H9 (cell line): ENCODE results near the gene NARS2. TPM values are rescaled to one million over a fixed set of nuclear protein-coding genes. Genes with fewer than 3 reads are reported as not detected.

Experiments
- DNase-seq: peaks from one replicate; pipeline ENCODE4 v3.0.0-alpha.2; 2017
- H2AFZ ChIP-seq: one replicate; pipeline ENCODE4 v1.6.1; 2013; ENCODE audit warnings: mild to moderate bottlenecking, low read length, control low read depth, moderate library complexity
- H2AK5ac ChIP-seq: 2 replicates; pipeline ENCODE4 v1.6.1; 2013; ENCODE audit warnings: low read length, control low read depth, mixed read lengths; ENCODE audit not compliant: insufficient read length
- H2BK120ac ChIP-seq: one replicate; pipeline ENCODE4 v1.6.1; 2013; ENCODE audit warnings: low read depth, mild to moderate bottlenecking, low read length, control low read depth, inconsistent platforms; ENCODE audit not compliant: poor library complexity, severe bottlenecking
- H2BK12ac ChIP-seq: 2 replicates; pipeline ENCODE4 v1.6.1; 2013; ENCODE audit warnings: low read length, control low read depth, mixed read lengths, low read depth; ENCODE audit not compliant: insufficient read length
- H2BK15ac ChIP-seq: 2 replicates; pipeline ENCODE4 v1.6.1; 2013; ENCODE audit warnings: low read depth, low read length, control low read depth
- H2BK20ac ChIP-seq: one replicate; pipeline ENCODE4 v1.6.1; 2013; ENCODE audit warnings: low read depth, mild to moderate bottlenecking, low read length, control low read depth, inconsistent platforms; ENCODE audit not compliant: poor library complexity, severe bottlenecking
- H2BK5ac ChIP-seq: 2 replicates; pipeline ENCODE4 v1.6.1; 2013; ENCODE audit warnings: low read length, control low read depth, mixed read lengths; ENCODE audit not compliant: insufficient read length
- H3K14ac ChIP-seq: 2 replicates; pipeline ENCODE4 v1.6.1; 2013; ENCODE audit warnings: low read length, control low read depth; ENCODE audit not compliant: insufficient read depth
- H3K18ac ChIP-seq: 2 replicates; pipeline ENCODE4 v1.6.1; 2013; ENCODE audit warnings: low read depth, mild to moderate bottlenecking, mixed read lengths, low read length, control low read depth; ENCODE audit not compliant: insufficient read length
- H3K23ac ChIP-seq: 2 replicates; pipeline ENCODE4 v1.6.1; 2013; ENCODE audit warnings: low read length, control low read depth, mixed read lengths, low read depth; ENCODE audit not compliant: insufficient read length
- H3K23me2 ChIP-seq: 2 replicates; pipeline ENCODE4 v1.6.1; 2013; ENCODE audit warnings: low read depth, mild to moderate bottlenecking, mixed read lengths, low read length, control low read depth; ENCODE audit not compliant: insufficient read length, poor library complexity, severe bottlenecking
- H3K27ac ChIP-seq: 2 replicates; pipeline ENCODE4 v1.5.1; 2013; ENCODE audit warnings: low read length, control low read depth, mixed read lengths, low read depth; ENCODE audit not compliant: insufficient read length
- H3K27me3 ChIP-seq: 2 replicates; pipeline ENCODE4 v1.6.1; 2013; ENCODE audit warnings: low read length, control low read depth, inconsistent platforms; ENCODE audit not compliant: insufficient read depth
- H3K4ac ChIP-seq: 2 replicates; pipeline ENCODE4 v1.6.1; 2013; ENCODE audit warnings: low read depth, mild to moderate bottlenecking, control low read depth, inconsistent platforms, low read length, moderate library complexity
- H3K4me1 ChIP-seq: 2 replicates; pipeline ENCODE4 v1.6.1; 2013; ENCODE audit warnings: low read length, control low read depth, inconsistent platforms; ENCODE audit not compliant: insufficient read depth
- H3K4me2 ChIP-seq: 2 replicates; pipeline ENCODE4 v1.6.1; 2013; ENCODE audit warnings: low read length, control low read depth, mixed read lengths; ENCODE audit not compliant: insufficient read length, insufficient read depth
- H3K56ac ChIP-seq: 2 replicates; pipeline ENCODE4 v1.6.1; 2013; ENCODE audit warnings: low read depth, mild to moderate bottlenecking, mixed read lengths, low read length, control low read depth; ENCODE audit not compliant: insufficient read length
- H3K79me1 ChIP-seq: 2 replicates; pipeline ENCODE4 v1.6.1; 2013; ENCODE audit warnings: low read depth, mild to moderate bottlenecking, moderate library complexity, low read length, control low read depth, inconsistent platforms; ENCODE audit not compliant: insufficient read depth, poor library complexity, severe bottlenecking
- H3K79me2 ChIP-seq: 2 replicates; pipeline ENCODE4 v1.6.1; 2013; ENCODE audit warnings: low read length, control low read depth, inconsistent platforms; ENCODE audit not compliant: insufficient read depth
- H3K9ac ChIP-seq: 2 replicates; pipeline ENCODE4 v1.6.1; 2013; ENCODE audit warnings: low read length, control low read depth, mixed read lengths; ENCODE audit not compliant: insufficient read length; ENCODE audit errors: extremely low read depth
- H3K9me3 ChIP-seq: one replicate; pipeline ENCODE4 v1.6.1; 2013; ENCODE audit warnings: low read depth, low read length, inconsistent platforms; ENCODE audit not compliant: control insufficient read depth
- H3T11ph ChIP-seq: one replicate; pipeline ENCODE4 v1.6.1; 2013; ENCODE audit warnings: mild to moderate bottlenecking, low read length, control low read depth, inconsistent platforms
- H4K20me1 ChIP-seq: one replicate; pipeline ENCODE4 v1.6.1; 2013; ENCODE audit not compliant: control insufficient read depth, insufficient read length, insufficient read depth
- H4K5ac ChIP-seq: 2 replicates; pipeline ENCODE4 v1.6.1; 2013; ENCODE audit warnings: low read depth, mild to moderate bottlenecking, mixed read lengths, low read length, control low read depth; ENCODE audit not compliant: insufficient read length
- H4K8ac ChIP-seq: replicated peaks from 2 replicates; pipeline ENCODE4 v1.6.1; 2013; ENCODE audit warnings: low read length, control low read depth, mixed read lengths, low read depth; ENCODE audit not compliant: insufficient read length
- H4K91ac ChIP-seq: 2 replicates; pipeline ENCODE4 v1.6.1; 2013; ENCODE audit warnings: low read depth, mild to moderate bottlenecking, moderate library complexity, mixed read lengths, low read length, control low read depth; ENCODE audit not compliant: insufficient read length
- H3K27ac Mint-ChIP-seq, 3 experiments: 2 replicates in 2 of 3; 3 replicates in 1 of 3; pipeline ENCODE4 v1.8.0; 2020 to 2021; ENCODE audit warnings: mixed read lengths in 3 of 3, mild to moderate bottlenecking in 1 of 3, moderate library complexity in 1 of 3
- H3K27me3 Mint-ChIP-seq: 2 replicates; pipeline ENCODE4 v1.8.0; 2021; ENCODE audit warnings: low read depth, mild to moderate bottlenecking, moderate library complexity, mixed read lengths
- H3K36me3 Mint-ChIP-seq, 3 experiments: 2 replicates in 2 of 3; 3 replicates in 1 of 3; pipeline ENCODE4 v1.8.0; 2020 to 2021; ENCODE audit warnings: low read depth in 3 of 3, mixed read lengths in 3 of 3; ENCODE audit not compliant: insufficient read depth in 1 of 3
- H3K4me1 Mint-ChIP-seq, 2 experiments: 2 replicates each; pipeline ENCODE4 v1.8.0; 2020; ENCODE audit warnings: mixed read lengths in 2 of 2
- H3K4me3 Mint-ChIP-seq, 2 experiments: 2 replicates in 1 of 2; 3 replicates in 1 of 2; pipeline ENCODE4 v1.8.0; 2020 to 2021; ENCODE audit warnings: mild to moderate bottlenecking in 2 of 2, mixed read lengths in 2 of 2, moderate library complexity in 1 of 2
- H3K9me3 Mint-ChIP-seq, 2 experiments: 2 replicates in 1 of 2; 3 replicates in 1 of 2; pipeline ENCODE4 v1.8.0; 2020; ENCODE audit warnings: mild to moderate bottlenecking in 2 of 2, mixed read lengths in 2 of 2, moderate library complexity in 1 of 2
- total RNA-seq: library from RNA; stranded (reverse); gene quantifications from 2 replicates; pipeline ENCODE4 v1.2.1, GENCODE V29; 2021
- TF ChIP-seq, protein P1 (sequence below): fragments of 200-600 bp; sonication (generic); conservative IDR thresholded peaks from 3 replicates; pipeline ENCODE4 v1.8.0; 2021; ENCODE audit warnings: antibody characterized with exemption, mild to moderate bottlenecking

NARS2 gene
- total RNA-seq, 1 experiment from 2014 or later = 29.7 TPM

DNA sequence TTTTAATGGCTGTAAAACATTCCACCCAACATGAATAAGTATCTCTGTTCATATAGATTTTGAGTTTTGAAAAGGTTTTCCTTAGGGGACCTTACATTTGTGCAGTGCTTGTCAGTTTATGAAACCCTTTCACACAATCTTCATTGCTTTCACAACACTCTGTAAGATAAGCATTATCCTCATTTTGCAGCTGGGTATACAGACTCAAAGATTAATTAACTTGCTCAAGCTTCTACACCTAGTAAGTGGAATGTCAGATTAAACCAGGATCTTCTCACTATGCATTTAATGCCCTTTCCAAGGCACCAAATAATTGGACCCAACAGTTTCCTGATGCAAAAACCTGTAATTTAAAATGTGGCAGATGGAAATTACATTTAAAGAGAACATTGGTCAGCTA, 145.5 kb downstream of the NARS2 start:
- TF ChIP-seq, protein P1, sequence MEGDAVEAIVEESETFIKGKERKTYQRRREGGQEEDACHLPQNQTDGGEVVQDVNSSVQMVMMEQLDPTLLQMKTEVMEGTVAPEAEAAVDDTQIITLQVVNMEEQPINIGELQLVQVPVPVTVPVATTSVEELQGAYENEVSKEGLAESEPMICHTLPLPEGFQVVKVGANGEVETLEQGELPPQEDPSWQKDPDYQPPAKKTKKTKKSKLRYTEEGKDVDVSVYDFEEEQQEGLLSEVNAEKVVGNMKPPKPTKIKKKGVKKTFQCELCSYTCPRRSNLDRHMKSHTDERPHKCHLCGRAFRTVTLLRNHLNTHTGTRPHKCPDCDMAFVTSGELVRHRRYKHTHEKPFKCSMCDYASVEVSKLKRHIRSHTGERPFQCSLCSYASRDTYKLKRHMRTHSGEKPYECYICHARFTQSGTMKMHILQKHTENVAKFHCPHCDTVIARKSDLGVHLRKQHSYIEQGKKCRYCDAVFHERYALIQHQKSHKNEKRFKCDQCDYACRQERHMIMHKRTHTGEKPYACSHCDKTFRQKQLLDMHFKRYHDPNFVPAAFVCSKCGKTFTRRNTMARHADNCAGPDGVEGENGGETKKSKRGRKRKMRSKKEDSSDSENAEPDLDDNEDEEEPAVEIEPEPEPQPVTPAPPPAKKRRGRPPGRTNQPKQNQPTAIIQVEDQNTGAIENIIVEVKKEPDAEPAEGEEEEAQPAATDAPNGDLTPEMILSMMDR = no peak
- H3K27me3 ChIP-seq = no peaks in the 10 kb centered on the region
- H3K18ac ChIP-seq = no peak overlapping the region
- no peak overlapping the region for H2BK20ac ChIP-seq
- H3K23me2 ChIP-seq = no peaks in the 10 kb centered on the region
- Mint-ChIP-seq H3K4me1 (peaks cover 16 to 23% of the 10 kb centered on the region in 2 experiments), H3K27ac (no peak overlapping the region), H3K36me3 (no peaks in the 10 kb centered on the region), H3K27me3 (no peaks in the 10 kb centered on the region), H3K9me3 (no peaks in the 10 kb centered on the region), H3K4me3 (no peak overlapping the region)
- peaks cover 6% of the 10 kb centered on the region; the same call in 1 of the 2 replicates for H3K4me1 ChIP-seq
- no peak overlapping the region for H3T11ph ChIP-seq
- H3K4ac ChIP-seq = no peak overlapping the region
- H3K14ac ChIP-seq = no peak overlapping the region
- no peaks in the 10 kb centered on the region for H4K20me1 ChIP-seq
- no peak overlapping the region for H3K23ac ChIP-seq
- H3K9ac ChIP-seq = no peak overlapping the region
- no peak overlapping the region for H2BK15ac ChIP-seq
- H4K8ac ChIP-seq = no peak overlapping the region
- no peak overlapping the region for H4K5ac ChIP-seq
- H2BK12ac ChIP-seq = no peak overlapping the region
- H4K91ac ChIP-seq = no peak overlapping the region
- no peak for DNase-seq
- H3K9me3 ChIP-seq = no peaks in the 10 kb centered on the region
- no peak overlapping the region for H2AFZ ChIP-seq
- H2AK5ac ChIP-seq = no peak overlapping the region
- H3K27ac ChIP-seq = no peak overlapping the region
- H2BK120ac ChIP-seq = no peak overlapping the region
- H2BK5ac ChIP-seq = no peak overlapping the region
- H3K56ac ChIP-seq = no peak overlapping the region
- no peak overlapping the region for H3K4me2 ChIP-seq
- H3K79me1 ChIP-seq = no peaks in the 10 kb centered on the region
- no peaks in the 10 kb centered on the region for H3K79me2 ChIP-seq
